GM19324 (cell line): ENCODE results near the gene PRKG2.

Source experiments
- ATAC-seq: cut with Tn5 transposase; IDR thresholded peaks from one replicate; pipeline ENCODE4 v1.9.1; 2021; ENCODE audit warnings: mild to moderate bottlenecking, moderate library complexity; ENCODE audit not compliant: unreplicated experiment, low FRiP score

The PRKG2 gene

GRCh38 chr4:81113024-81113423 lies 102.0 kb downstream of the PRKG2 start:
- no peak for ATAC-seq

GRCh38 chr4:81109356-81109755 lies 105.7 kb downstream of the PRKG2 start:
- no peak for ATAC-seq

GRCh38 chr4:81106150-81106549 lies 108.9 kb downstream of the PRKG2 start:
- no peak for ATAC-seq

- ATAC-seq, result no peak
Measured at GRCh38 chr4:81102107-81102506, 112.9 kb downstream of the PRKG2 start.

DNA sequence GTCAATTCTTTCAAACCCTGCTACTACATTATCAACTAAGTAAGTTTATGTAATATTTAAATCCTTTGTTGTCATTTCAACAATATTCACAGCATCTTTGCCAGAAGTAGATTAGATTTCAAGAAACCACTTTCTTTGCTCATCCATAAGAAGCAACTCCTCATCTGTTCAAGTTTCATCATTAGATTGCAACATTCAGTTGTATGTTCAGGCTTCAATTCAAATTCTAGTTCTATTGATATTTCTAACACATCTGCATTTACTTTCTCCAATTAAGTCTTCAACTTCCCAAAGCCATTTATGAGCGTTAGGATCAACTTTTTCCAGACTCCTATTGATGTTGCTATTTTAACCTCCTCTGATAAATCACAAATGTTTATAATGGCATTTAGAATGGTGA lies 118.5 kb downstream of the PRKG2 start:
- ATAC-seq, result no peak

DNA sequence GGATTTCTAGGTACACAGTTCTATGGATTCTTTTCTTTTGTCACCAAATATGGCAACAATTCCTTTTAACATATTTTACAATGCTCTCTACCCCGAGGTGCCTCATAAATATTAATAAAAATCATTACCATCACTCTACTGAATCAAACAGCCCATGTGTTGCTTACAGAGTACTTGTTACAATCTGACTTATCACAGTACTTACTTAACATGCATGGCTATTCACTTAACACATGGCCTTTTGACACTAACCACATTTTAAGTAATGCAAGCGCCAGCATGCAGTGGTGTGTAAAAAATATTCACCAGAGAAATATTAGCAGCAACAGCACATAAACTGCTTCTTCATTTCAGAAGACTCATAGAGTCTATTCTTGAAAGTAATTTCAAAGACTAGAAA lies 119.6 kb downstream of the PRKG2 start:
- ATAC-seq, result no peak

GRCh38 chr4:81093720-81094401 lies 121.2 kb downstream of the PRKG2 start:
- ATAC-seq, result no peak

DNA sequence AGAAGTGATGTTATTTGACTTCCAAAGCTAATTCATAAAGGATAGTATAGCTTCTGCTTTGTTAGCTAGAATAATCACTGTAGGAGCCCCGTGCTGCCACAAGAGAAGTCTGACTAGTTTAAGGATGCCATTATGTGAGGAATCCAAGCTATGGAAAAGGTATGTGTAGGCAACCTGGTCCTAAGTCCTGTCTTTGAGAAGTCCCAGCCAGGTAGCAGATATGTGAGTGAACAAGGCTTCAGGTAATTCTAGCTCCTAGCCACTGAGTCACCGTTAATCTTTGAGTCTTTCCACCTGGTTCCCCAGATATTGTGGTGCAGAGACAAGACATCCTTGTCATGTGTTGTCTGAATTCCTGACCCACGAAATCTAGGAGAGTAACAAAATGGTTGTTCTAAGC lies 129.0 kb downstream of the PRKG2 start:
- ATAC-seq, result no peak

DNA sequence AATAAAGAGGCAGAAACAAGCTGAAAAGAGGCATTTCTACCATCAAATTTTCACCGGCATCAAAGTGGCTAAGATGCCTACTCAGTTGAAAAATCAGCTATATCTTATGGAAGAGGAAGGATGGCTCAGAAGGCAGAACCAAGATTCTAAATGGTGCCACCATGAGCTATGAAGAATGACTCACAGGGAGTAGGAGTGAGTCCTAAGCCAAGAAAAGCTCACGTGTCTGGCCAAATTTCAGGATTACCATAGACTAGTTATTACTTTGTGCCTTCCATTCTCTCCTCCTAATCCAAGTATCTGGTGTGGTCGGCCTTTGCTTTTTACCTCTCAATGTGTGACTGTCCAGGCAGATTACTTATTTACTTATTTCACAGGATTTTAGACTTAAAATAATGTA lies 129.7 kb downstream of the PRKG2 start:
- no peak for ATAC-seq

DNA sequence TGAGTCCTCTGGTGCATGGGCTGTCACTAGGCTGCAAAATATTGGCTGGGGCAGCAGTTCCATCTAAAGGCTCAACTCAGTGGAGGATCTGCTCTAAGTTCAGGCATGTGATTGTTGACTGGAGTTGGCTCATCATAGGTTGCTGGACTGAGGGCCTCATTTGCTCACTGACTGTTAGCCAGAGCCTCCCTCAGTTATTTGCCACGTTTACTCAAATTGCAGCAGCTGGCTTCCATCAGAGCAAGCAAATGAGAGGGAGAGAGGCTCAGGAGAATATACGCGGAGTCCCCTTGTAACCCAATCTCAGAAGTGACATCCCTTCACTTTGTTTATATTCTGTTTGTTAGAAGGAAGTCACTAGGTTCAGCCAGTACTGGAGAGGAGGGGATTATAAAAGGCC lies 130.4 kb downstream of the PRKG2 start:
- no peak for ATAC-seq

- no peak for ATAC-seq
Measured at GRCh38 chr4:81084029-81084428, 131.0 kb downstream of the PRKG2 start.

DNA sequence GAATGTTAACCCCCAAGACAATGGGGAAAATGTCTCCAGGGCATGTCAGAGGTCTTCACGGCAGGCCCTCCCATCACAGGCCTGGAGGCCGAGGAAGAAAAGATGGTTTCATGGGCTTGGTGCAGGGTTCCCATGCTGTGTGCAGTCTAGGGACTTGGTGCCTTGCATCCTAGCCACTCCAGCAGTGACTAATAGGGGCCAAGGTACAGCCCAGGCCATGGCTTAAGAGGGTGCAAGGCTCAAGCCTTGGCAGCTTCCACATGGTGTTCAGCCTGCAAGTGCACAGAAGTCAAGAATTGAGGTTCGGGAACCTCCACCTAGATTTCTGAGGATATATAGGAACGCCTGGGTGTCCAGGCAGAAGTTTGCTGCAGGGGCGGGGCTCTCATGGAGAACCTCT lies 133.9 kb downstream of the PRKG2 start:
- no peak for ATAC-seq

- no peak for ATAC-seq
Measured at GRCh38 chr4:81071013-81071412, 144.0 kb downstream of the PRKG2 start.

GRCh38 chr4:81069706-81070331 lies 145.2 kb downstream of the PRKG2 start:
- peak; percentile 97 for ATAC-seq

DNA sequence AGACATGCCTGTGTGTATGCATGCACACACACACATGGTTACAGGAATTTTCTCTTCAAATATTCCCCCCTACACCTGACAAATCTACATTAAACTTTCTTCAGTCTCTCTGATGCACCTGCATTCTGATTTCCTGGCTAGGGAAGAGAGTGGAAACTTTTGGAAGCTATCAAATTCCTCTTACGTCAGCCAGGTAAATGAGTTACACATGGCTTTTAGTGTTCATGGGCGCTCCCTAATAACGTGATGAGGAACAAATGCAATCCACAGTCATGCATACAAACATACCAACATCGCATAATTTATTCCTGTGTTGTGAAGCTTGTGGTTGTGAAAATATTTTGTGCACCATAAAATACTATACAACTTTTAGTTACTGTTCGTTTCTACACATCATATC lies 149.6 kb downstream of the PRKG2 start:
- ATAC-seq, result no peak

DNA sequence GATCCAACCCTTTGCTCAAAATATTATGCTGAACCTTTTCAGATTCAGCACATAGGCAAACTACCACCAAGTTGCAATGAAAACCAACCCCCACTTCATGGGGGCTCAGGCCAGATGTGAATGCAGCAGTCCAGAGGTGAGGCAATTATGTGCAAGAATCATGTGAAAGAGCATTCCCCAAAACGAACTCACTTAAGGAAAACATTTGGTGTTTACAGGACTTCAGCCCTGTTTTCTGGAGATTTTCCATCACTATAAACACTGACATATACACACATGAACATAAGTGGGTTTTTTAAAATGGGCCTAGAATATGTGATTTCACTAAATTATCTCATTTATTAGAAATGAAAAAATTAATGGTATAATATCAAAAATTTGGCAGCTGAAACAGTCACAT lies 153.0 kb downstream of the PRKG2 start:
- ATAC-seq, result no peak

GRCh38 chr4:81061344-81061730 lies 153.7 kb downstream of the PRKG2 start:
- no peak for ATAC-seq

DNA sequence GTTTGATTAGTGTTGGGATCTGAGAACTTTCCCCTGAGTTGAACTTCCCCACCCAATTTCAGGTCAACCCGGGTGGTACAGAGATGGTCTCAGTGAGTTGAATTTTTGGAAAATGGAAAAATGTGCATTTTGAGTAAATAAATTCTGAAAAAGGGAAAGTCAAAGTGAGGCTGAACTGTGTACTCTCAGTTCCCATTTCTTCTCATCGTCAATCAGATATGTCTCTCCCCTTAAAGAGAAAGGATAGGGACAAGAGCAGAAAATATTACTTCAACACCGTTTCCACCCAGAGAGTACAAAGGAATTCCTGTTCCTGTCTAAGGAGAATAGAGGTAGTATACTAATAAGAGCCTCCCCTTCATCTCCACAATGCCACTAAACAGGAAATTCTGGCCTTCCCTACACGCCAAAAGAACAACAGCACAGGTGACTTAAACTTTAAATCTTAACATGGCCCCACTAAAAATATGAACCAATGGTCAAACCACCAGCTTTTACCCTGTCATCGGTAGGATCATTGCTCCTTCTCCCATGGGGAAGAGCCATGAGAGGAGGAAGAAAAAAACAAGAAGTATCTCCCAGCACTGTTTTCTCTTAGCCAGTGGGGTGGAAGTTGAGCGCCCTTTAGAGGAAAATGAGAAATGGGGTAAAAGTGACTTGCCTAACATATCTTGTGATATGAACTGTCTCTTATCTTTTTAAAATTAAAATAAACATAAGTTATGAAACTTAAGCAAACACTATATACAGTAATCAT lies 154.3 kb downstream of the PRKG2 start:
- no peak for ATAC-seq

DNA sequence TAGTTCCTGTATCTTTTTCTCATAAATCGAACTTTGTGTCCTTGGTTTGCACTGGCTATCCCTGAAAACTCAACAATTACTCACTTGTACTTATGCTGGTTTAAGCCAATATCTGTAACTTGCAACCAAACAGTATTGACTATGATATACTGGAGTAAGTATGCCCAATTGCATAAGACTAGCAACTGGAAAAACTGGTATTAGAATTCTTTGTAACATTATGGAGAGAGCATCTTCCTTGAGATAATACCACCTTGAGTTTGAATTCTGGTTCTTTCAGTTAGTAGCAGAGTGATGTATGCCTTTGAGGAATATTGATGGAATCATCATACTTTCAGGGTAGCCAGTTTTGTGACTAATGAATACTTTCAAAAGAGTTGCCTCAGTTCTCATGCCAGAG lies 156.4 kb downstream of the PRKG2 start:
- no peak for ATAC-seq

DNA sequence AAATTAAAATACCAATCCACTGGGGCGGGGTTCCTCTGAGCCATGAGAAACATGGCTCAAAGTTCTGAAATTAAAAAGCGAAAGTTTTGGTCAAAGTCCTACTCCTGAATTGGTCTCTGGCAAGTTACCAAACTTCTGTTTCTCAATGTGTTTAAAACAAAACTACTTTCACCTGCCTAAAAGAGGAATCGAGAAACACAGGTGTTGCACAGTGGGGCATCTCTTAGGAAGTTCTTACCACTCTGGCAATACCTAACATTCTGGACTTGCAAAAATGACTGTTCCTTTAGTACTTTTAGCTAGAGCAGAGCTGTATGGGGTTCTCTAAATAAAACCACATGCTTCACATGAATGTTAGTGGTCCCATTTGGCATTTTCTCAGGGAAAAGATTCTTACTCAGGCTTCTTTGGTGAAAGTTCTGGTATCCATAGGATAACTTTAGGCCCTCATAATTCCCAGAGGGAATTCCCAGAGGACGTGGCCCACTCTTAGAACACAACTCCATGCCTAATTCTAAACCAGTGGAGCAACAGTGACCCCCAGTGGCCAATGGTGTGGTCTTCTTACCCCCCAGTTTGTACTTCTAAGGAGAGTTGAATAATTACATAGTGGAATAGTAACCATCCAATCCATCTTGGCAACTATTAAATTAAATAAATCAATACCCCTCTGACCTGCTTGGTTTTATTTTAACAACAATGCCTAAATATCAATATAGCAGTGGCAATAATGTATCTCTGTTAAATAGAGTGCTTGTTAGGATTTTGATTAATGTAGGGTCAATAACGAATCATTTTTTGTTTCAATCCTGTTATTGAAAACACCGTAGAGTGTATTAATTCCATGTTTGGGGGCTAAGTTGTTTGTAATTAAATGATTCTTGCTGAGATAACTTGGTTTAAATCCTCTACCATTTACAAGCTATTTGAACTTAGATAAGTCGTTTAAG lies 162.6 kb downstream of the PRKG2 start:
- peak; percentile 95 for ATAC-seq

DNA sequence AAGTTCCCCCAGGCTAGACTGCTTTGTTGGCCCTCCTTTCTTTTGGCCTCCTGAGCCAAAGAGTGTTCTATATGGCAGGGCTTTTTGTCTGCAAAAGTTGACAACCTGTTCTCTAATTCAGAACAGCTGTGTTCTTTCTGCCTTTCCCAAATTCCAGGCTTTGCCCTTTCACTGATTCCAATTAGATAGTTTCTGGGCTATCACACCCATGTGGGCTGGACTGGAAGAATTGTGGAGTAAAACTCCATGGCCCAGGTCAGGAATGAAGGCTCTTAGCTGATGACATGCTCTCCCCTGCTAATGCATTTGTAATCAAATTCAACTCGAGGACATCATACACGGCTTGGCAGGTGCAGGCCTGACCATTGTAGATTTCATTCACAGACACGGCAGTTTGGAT lies 165.1 kb downstream of the PRKG2 start:
- ATAC-seq, result no peak
